HCT116 (cell line): ENCODE measurements around the gene ARIH2. TPM values are rescaled to one million over a fixed set of nuclear protein-coding genes. Genes with fewer than 3 reads are reported as not detected.

Source experiments
- ATAC-seq: fragments of 200-7000 bp; cut with Tn5 transposase; 2 replicates; pipeline ENCODE4 v1.9.1; 2020; ENCODE audit warnings: mild to moderate bottlenecking, moderate library complexity
- BruUV-seq: library from RNA; stranded (reverse); fragments of 400-500 nt; replicated peaks from 2 replicates; lab custom pipeline; 2021; lab: Mats Ljungman, UMichigan
- CTCF ChIA-PET: fragments of 300-600 bp; sonication (Branson Sonifier 250); formaldehyde crosslinking; loops from one replicate; lab custom pipeline; 2021; ENCODE audit warnings: antibody characterized with exemption; lab: Charles Lee
- POLR2A ChIA-PET: fragments of 300-600, 350-600 bp; sonication (Branson Sonifier 250); formaldehyde crosslinking; loops from one replicate; lab custom pipeline; 2021; ENCODE audit warnings: antibody characterized with exemption; lab: Charles Lee
- RAD21 ChIA-PET, 2 experiments: fragments of 300-600 bp; sonication (Branson Sonifier 250); formaldehyde crosslinking; loops; one replicate each; lab custom pipeline; 2023; ENCODE audit warnings: low total read pairs in 2 of 2; ENCODE audit not compliant: uncharacterized antibody in 2 of 2, unreplicated experiment in 2 of 2, low non-redundant PET in 1 of 2; lab: Charles Lee
- DNase-seq: peaks from one replicate; pipeline ENCODE4 v3.0.0-alpha.2; 2010; ENCODE audit warnings: low read depth, low spot score
- H2AFZ ChIP-seq: fragments of 200-600 bp; shearing (Covaris generic), sonication (generic); 2 replicates; pipeline ENCODE4 v1.6.1; 2017; ENCODE audit warnings: low read depth, mixed run types, mixed read lengths, antibody characterized with exemption, low read length; ENCODE audit not compliant: poor library complexity, severe bottlenecking
- H3K27ac ChIP-seq: 2 replicates; pipeline ENCODE4 v1.5.1; 2012; ENCODE audit warnings: low read depth, low read length
- H3K27me3 ChIP-seq: fragments of 200-600 bp; sonication (generic); 2 replicates; pipeline ENCODE4 v1.6.1; 2016; ENCODE audit warnings: mixed run types, low read length, mixed read lengths; ENCODE audit not compliant: insufficient read depth
- H3K36me3 ChIP-seq, 2 experiments: fragments of 200-500 bp in 1 of 2; fragments of 200-600 bp in 1 of 2; sonication (Bioruptor generic) in 1 of 2; sonication (generic) in 1 of 2; 2 replicates each; pipeline versions ENCODE4 v1.5.1 to v1.6.1; 2014 to 2016; ENCODE audit warnings: low read length in 2 of 2, inconsistent platforms in 1 of 2, mixed read lengths in 1 of 2, mixed run types in 1 of 2; ENCODE audit not compliant: insufficient read depth in 2 of 2, control insufficient read depth in 1 of 2
- H3K4me1 ChIP-seq, 2 experiments: fragments of 200-600 bp in 1 of 2; sonication (generic) in 1 of 2; 2 replicates each; pipeline versions ENCODE4 v1.5.1 to v1.6.1; 2012 to 2017; ENCODE audit warnings: low read length in 2 of 2, inconsistent platforms in 1 of 2, mild to moderate bottlenecking in 1 of 2, mixed read lengths in 1 of 2, mixed run types in 1 of 2, moderate library complexity in 1 of 2; ENCODE audit not compliant: insufficient read depth in 2 of 2, control insufficient read depth in 1 of 2
- H3K4me2 ChIP-seq: fragments of 200-600 bp; sonication (generic); 2 replicates; pipeline ENCODE4 v1.6.1; 2017; ENCODE audit warnings: mixed run types, low read length, mixed read lengths
- H3K4me3 ChIP-seq, 2 experiments: fragments of 200-600 bp in 1 of 2; sonication (generic) in 1 of 2; replicated peaks in 1 of 2; 2 replicates each; pipeline ENCODE4 v1.5.1; 2011 to 2016; ENCODE audit warnings: low read length in 2 of 2, control low read depth in 1 of 2, low read depth in 1 of 2, mild to moderate bottlenecking in 1 of 2, mixed read lengths in 1 of 2, mixed run types in 1 of 2
- H3K79me2 ChIP-seq: fragments of 200-600 bp; sonication (generic); 2 replicates; pipeline ENCODE4 v1.6.1; 2017; ENCODE audit warnings: mild to moderate bottlenecking, mixed run types, low read length, moderate library complexity, mixed read lengths; ENCODE audit not compliant: insufficient read depth
- H3K9ac ChIP-seq: fragments of 200-600 bp; sonication (generic); 2 replicates; pipeline ENCODE4 v1.6.1; 2016; ENCODE audit warnings: low read length, mixed read lengths
- H3K9me2 ChIP-seq: fragments of 200-600 bp; sonication (generic), shearing (Covaris generic); 2 replicates; pipeline ENCODE4 v1.6.1; 2017; ENCODE audit warnings: mixed run types, mild to moderate bottlenecking, moderate library complexity; ENCODE audit not compliant: insufficient read depth
- H3K9me3 ChIP-seq, 2 experiments: fragments of 200-500 bp in 1 of 2; fragments of 200-600 bp in 1 of 2; sonication (Bioruptor generic) in 1 of 2; sonication (generic) in 1 of 2; 2 replicates each; pipeline ENCODE4 v1.6.1; 2014 to 2017; ENCODE audit warnings: low read length in 2 of 2, mixed read lengths in 2 of 2, inconsistent platforms in 1 of 2, low read depth in 1 of 2, mild to moderate bottlenecking in 1 of 2, mixed run types in 1 of 2, moderate library complexity in 1 of 2; ENCODE audit not compliant: control insufficient read depth in 1 of 2, insufficient read depth in 1 of 2
- H4K20me1 ChIP-seq: fragments of 200-600 bp; sonication (generic), shearing (Covaris generic); 2 replicates; pipeline ENCODE4 v1.6.1; 2017; ENCODE audit warnings: mixed run types, mild to moderate bottlenecking, moderate library complexity; ENCODE audit not compliant: insufficient read depth
- CEBPB ChIP-seq: IDR thresholded peaks from 2 replicates; pipeline ENCODE4 v1.6.1; 2012; ENCODE audit warnings: low read depth
- ELF1 ChIP-seq: IDR thresholded peaks from 2 replicates; pipeline ENCODE4 v1.6.1; 2012; ENCODE audit warnings: low read depth, borderline replicate concordance
- JUND ChIP-seq: IDR thresholded peaks from 2 replicates; pipeline ENCODE4 v1.6.1; 2012
- POLR2A ChIP-seq: IDR thresholded peaks from 2 replicates; pipeline ENCODE4 v1.7.0; 2011; ENCODE audit warnings: borderline replicate concordance; ENCODE audit not compliant: insufficient read depth, insufficient read length; ENCODE audit errors: extremely low read depth
- RAD21 ChIP-seq: IDR thresholded peaks from 2 replicates; pipeline ENCODE4 v1.6.1; 2012; ENCODE audit warnings: low read depth, mild to moderate bottlenecking
- REST ChIP-seq: IDR thresholded peaks from 2 replicates; pipeline ENCODE4 v1.6.1; 2012; ENCODE audit warnings: low read depth
- SP1 ChIP-seq: IDR thresholded peaks from 2 replicates; pipeline ENCODE4 v1.6.1; 2012; ENCODE audit warnings: low read depth
- SRF ChIP-seq: IDR thresholded peaks from 2 replicates; pipeline ENCODE4 v1.6.1; 2012; ENCODE audit warnings: low read depth
- YY1 ChIP-seq: IDR thresholded peaks from 2 replicates; pipeline ENCODE4 v1.6.1; 2011; ENCODE audit warnings: low read length, low read depth, moderate library complexity, mild to moderate bottlenecking; ENCODE audit not compliant: insufficient replicate concordance; ENCODE audit errors: extremely low read depth
- ZFX ChIP-seq: fragments of 450-650 bp; IDR thresholded peaks from 2 replicates; pipeline ENCODE4 v1.6.1; 2017
- ZNF274 ChIP-seq: fragments of 200-500 bp; sonication (Bioruptor generic); IDR thresholded peaks from 2 replicates; pipeline ENCODE4 v1.6.1; 2014; ENCODE audit warnings: mild to moderate bottlenecking, low read depth, low read length, inconsistent platforms
- intact Hi-C: fragments of 100-400 bp; cut with micrococcal nuclease; formaldehyde crosslinking; loops from 2 replicates; pipeline ENCODE4 v1.10.0; 2022
- total RNA-seq: library from RNA; stranded (reverse); gene quantifications from one replicate; pipeline ENCODE4 v1.2.1, GENCODE V29; 2021; ENCODE audit not compliant: unreplicated experiment

ARIH2 gene
- total RNA-seq, 1 experiment from 2014 or later: 105 TPM

- ChIA-PET POLR2A (interaction anchor here (2.0 to 5.3 kb wide), 3 partner anchors 10 to 75 kb away, joined by 5 to 41 read pairs (median 39); partner anchors contain the start of genes IMPDH2, QRICH1 and WDR6), CTCF (interaction anchor here (3.0 to 3.3 kb wide), 2 partner anchors 11 to 30 kb away, joined by 15 to 16 read pairs; partner anchors contain the start of gene WDR6), RAD21 (no interaction called here)
- Histone ChIP-seq H2AFZ (no peak overlapping the region), H3K4me3 (peak overlapping the region; percentile 61 to 80), H3K9ac (peak overlapping the region; percentile 99), H3K9me2 (no peaks in the 10 kb centered on the region), H3K9me3 (no peaks in the 10 kb centered on the region), H3K79me2 (peaks cover 47% of the 10 kb centered on the region), H4K20me1 (no peaks in the 10 kb centered on the region), H3K4me1 (peaks cover 20 to 53% of the 10 kb centered on the region in 2 experiments), H3K36me3 (peaks cover 13 to 33% of the 10 kb centered on the region in 2 experiments; a peak in 3 of 4 replicates), H3K27ac (peak overlapping the region; percentile 99), H3K27me3 (no peaks in the 10 kb centered on the region), H3K4me2 (peak overlapping the region; percentile 90)
- no TSS peak for BruUV-seq
- ATAC-seq (no peak), DNase-seq (no peak)
- intact Hi-C loops: loop anchor here (1.0 kb wide), 1 partner anchor 11 kb away; the partner anchor contains the start of gene WDR6
- no peak for TF ChIP-seq SP1
- no peak for TF ChIP-seq RAD21
- TF ChIP-seq ELF1: no peak
- TF ChIP-seq JUND: no peak
- TF ChIP-seq SRF: no peak
- TF ChIP-seq REST: no peak
- TF ChIP-seq CEBPB: no peak
- no peak for TF ChIP-seq ZNF274
- peak; percentile 52 for TF ChIP-seq POLR2A
- TF ChIP-seq YY1: no peak
- peak; percentile 78 for TF ChIP-seq ZFX
Observed at GRCh38 chr3:49018707-49019006, 100.0 kb downstream of the ARIH2 start.
